GM23338 (cell line): Measurements from ENCODE around the gene MBL2. TPM values are rescaled to one million over a fixed set of nuclear protein-coding genes. Genes with fewer than 3 reads are reported as not detected.

Experiments
- ATAC-seq: fragments of 200-7000 bp; cut with Tn5 transposase; 3 replicates; pipeline ENCODE4 v1.9.1; 2020
- DNase-seq: peaks from one replicate; pipeline ENCODE4 v3.0.0-alpha.2; 2015; ENCODE audit warnings: low spot score
- H2AFZ ChIP-seq: fragments of 200-600 bp; sonication (generic); 2 replicates; pipeline ENCODE4 v1.8.0; 2016; ENCODE audit warnings: antibody characterized with exemption, mild to moderate bottlenecking, moderate library complexity
- H3F3A ChIP-seq: fragments of 200-600 bp; sonication (generic); replicated peaks from 2 replicates; pipeline ENCODE4 v1.8.0; 2017; ENCODE audit warnings: antibody characterized with exemption, mixed run types, low read depth
- H3K27ac ChIP-seq: fragments of 200-600 bp; sonication (generic); 2 replicates; pipeline ENCODE4 v1.6.1; 2016; ENCODE audit warnings: low read depth
- H3K27me3 ChIP-seq: fragments of 200-600 bp; sonication (generic); 2 replicates; pipeline ENCODE4 v1.8.0; 2016; ENCODE audit warnings: mild to moderate bottlenecking, mixed run types, moderate library complexity; ENCODE audit not compliant: insufficient read depth
- H3K36me3 ChIP-seq: fragments of 200-600 bp; sonication (generic); 2 replicates; pipeline ENCODE4 v1.8.0; 2016; ENCODE audit warnings: mild to moderate bottlenecking; ENCODE audit not compliant: insufficient read depth
- H3K4me1 ChIP-seq: fragments of 200-600 bp; sonication (generic); 2 replicates; pipeline ENCODE4 v1.8.0; 2016; ENCODE audit warnings: mild to moderate bottlenecking, moderate library complexity; ENCODE audit not compliant: insufficient read depth
- H3K4me2 ChIP-seq: fragments of 200-600 bp; sonication (generic); 2 replicates; pipeline ENCODE4 v1.7.1; 2017; ENCODE audit warnings: mixed run types
- H3K4me3 ChIP-seq: fragments of 200-600 bp; sonication (generic); 2 replicates; pipeline ENCODE4 v1.6.1; 2016; ENCODE audit warnings: mixed run types
- H3K79me2 ChIP-seq: fragments of 200-600 bp; sonication (generic); replicated peaks from 2 replicates; pipeline ENCODE4 v1.8.0; 2017; ENCODE audit warnings: mild to moderate bottlenecking; ENCODE audit not compliant: insufficient read depth
- H3K9me2 ChIP-seq: fragments of 200-600 bp; sonication (generic); 2 replicates; pipeline ENCODE4 v1.8.0; 2017; ENCODE audit not compliant: insufficient read depth
- H4K20me1 ChIP-seq: fragments of 200-600 bp; sonication (generic); replicated peaks from 2 replicates; pipeline ENCODE4 v1.8.0; 2017; ENCODE audit warnings: mild to moderate bottlenecking; ENCODE audit not compliant: insufficient read depth
- H3K27ac Mint-ChIP-seq: 2 replicates; pipeline ENCODE4 v1.8.0; 2020; ENCODE audit warnings: inconsistent platforms, mild to moderate bottlenecking, moderate library complexity, mixed read lengths
- H3K27me3 Mint-ChIP-seq: 3 replicates; pipeline ENCODE4 v1.8.0; 2022; ENCODE audit warnings: low read depth, mild to moderate bottlenecking, moderate library complexity, mixed read lengths, inconsistent platforms; ENCODE audit not compliant: insufficient read depth, poor library complexity
- H3K36me3 Mint-ChIP-seq: 3 replicates; pipeline ENCODE4 v1.8.0; 2021; ENCODE audit warnings: low read depth, mild to moderate bottlenecking, inconsistent platforms, moderate library complexity, mixed read lengths
- H3K4me1 Mint-ChIP-seq: 3 replicates; pipeline ENCODE4 v1.8.0; 2020; ENCODE audit warnings: mild to moderate bottlenecking, inconsistent platforms, mixed read lengths
- H3K4me3 Mint-ChIP-seq: 3 replicates; pipeline ENCODE4 v1.8.0; 2021; ENCODE audit warnings: moderate library complexity, mild to moderate bottlenecking, inconsistent platforms, mixed read lengths
- H3K9me3 Mint-ChIP-seq: 3 replicates; pipeline ENCODE4 v1.8.0; 2020; ENCODE audit warnings: moderate library complexity, mild to moderate bottlenecking, inconsistent platforms, mixed read lengths
- CREB1 ChIP-seq: fragments of 250-450 bp; sonication (Bioruptor Pico); IDR thresholded peaks from 2 replicates; pipeline ENCODE4 v1.5.0; 2020; ENCODE audit warnings: low read depth, mild to moderate bottlenecking, moderate library complexity
- CTCF ChIP-seq, 2 experiments: fragments of 200-600 bp in 1 of 2; sonication (generic) in 1 of 2; conservative IDR thresholded peaks; 2 replicates each; pipeline versions ENCODE4 v1.5.1 to v1.6.1; 2016 to 2017; ENCODE audit warnings: antibody characterized with exemption in 2 of 2, low read depth in 2 of 2, mild to moderate bottlenecking in 2 of 2, moderate library complexity in 1 of 2
- EZH2 ChIP-seq: fragments of 200-600 bp; sonication (generic); IDR thresholded peaks from one replicate; pipeline ENCODE4 v1.8.0; 2017; ENCODE audit warnings: antibody characterized with exemption, mild to moderate bottlenecking, low read depth; ENCODE audit not compliant: unreplicated experiment
- EZH2phosphoT487 ChIP-seq: fragments of 200-600 bp; sonication (generic); IDR thresholded peaks from one replicate; pipeline ENCODE4 v1.8.1; 2018; ENCODE audit warnings: antibody characterized with exemption; ENCODE audit not compliant: unreplicated experiment
- JUNB ChIP-seq: IDR thresholded peaks from one replicate; pipeline ENCODE4 v1.6.1; 2016; ENCODE audit warnings: antibody characterized with exemption; ENCODE audit not compliant: unreplicated experiment
- NANOG ChIP-seq: IDR thresholded peaks from 2 replicates; pipeline ENCODE4 v1.6.1; 2016; ENCODE audit warnings: antibody characterized with exemption, borderline replicate concordance
- REST ChIP-seq: IDR thresholded peaks from one replicate; pipeline ENCODE4 v1.6.1; 2018; ENCODE audit warnings: antibody characterized with exemption; ENCODE audit not compliant: unreplicated experiment
- STAT1 ChIP-seq: IDR thresholded peaks from one replicate; pipeline ENCODE4 v1.6.1; 2016; ENCODE audit warnings: antibody characterized with exemption; ENCODE audit not compliant: unreplicated experiment
- ZNF114 ChIP-seq: fragments of 250-450 bp; sonication (Bioruptor Pico); IDR thresholded peaks from 2 replicates; pipeline ENCODE4 v1.5.0; 2020; ENCODE audit warnings: mild to moderate bottlenecking, moderate library complexity
- ZNF331 ChIP-seq: fragments of 250-450 bp; sonication (Bioruptor Pico); IDR thresholded peaks from 2 replicates; pipeline ENCODE4 v1.5.0; 2020; ENCODE audit warnings: low read depth, mild to moderate bottlenecking, moderate library complexity
- polyA plus RNA-seq: library from polyadenylated mRNA; unstranded; fragments of >200 nt; fragmentation: Nextera tagmentation; extraction: Ambion mirVana; gene quantifications from 2 replicates; pipeline ENCODE4 v1.2.1, GENCODE V29; 2016
- total RNA-seq: library from RNA; depleted of rRNA; stranded (reverse); fragments of >200 nt; shearing (Covaris generic); gene quantifications from 2 replicates; pipeline ENCODE4 v1.2.3, GENCODE V29; 2014

MBL2 gene
- total and polyA plus RNA-seq, 2 experiments from 2014 or later = not detected

- TF ChIP-seq CTCF (conservative IDR thresholded peaks at IDR 0.05; ENCODE audit: low read depth in 2 of 2) = no peak
- TF ChIP-seq EZH2 = no peak
- no peak for TF ChIP-seq CREB1 (CRISPR knock-in tag)
- no peak for TF ChIP-seq ZNF331 (CRISPR knock-in tag)
- TF ChIP-seq STAT1 = no peak
- TF ChIP-seq ZNF114 = no peak
- TF ChIP-seq REST = no peak
- TF ChIP-seq NANOG = no peak
- TF ChIP-seq EZH2phosphoT487 = no peak
- no peak for TF ChIP-seq JUNB
- no peak overlapping the region for H3K4me3 ChIP-seq
- peaks cover 2% of the 10 kb centered on the region; the same call in 1 of the 2 replicates for H3K9me2 ChIP-seq
- no peak overlapping the region for H3K27ac ChIP-seq
- Mint-ChIP-seq H3K27ac (no peak overlapping the region), H3K9me3 (no peaks in the 10 kb centered on the region), H3K27me3 (no peaks in the 10 kb centered on the region), H3K36me3 (no peaks in the 10 kb centered on the region), H3K4me1 (no peaks in the 10 kb centered on the region), H3K4me3 (no peak overlapping the region)
- H2AFZ ChIP-seq = no peak overlapping the region
- no peak overlapping the region for H3K4me2 ChIP-seq
- H3F3A ChIP-seq = no peaks in the 10 kb centered on the region
- H3K36me3 ChIP-seq = no peaks in the 10 kb centered on the region
- H3K79me2 ChIP-seq = no peaks in the 10 kb centered on the region
- no peaks in the 10 kb centered on the region for H4K20me1 ChIP-seq
- DNase-seq (no peak), ATAC-seq (no peak)
- H3K27me3 ChIP-seq = no peaks in the 10 kb centered on the region
- H3K4me1 ChIP-seq = no peaks in the 10 kb centered on the region
These were observed 794 bp downstream of the MBL2 start for GRCh38 chr10:52771534-52772445.

GRCh38 chr10:52770904-52771303 lies 1.7 kb downstream of the MBL2 start:
- no peak for ATAC-seq
- Histone ChIP-seq H3K9me2 (peaks cover 2% of the 10 kb centered on the region; the same call in 1 of the 2 replicates), H3K27ac (no peak overlapping the region), H4K20me1 (no peaks in the 10 kb centered on the region), H2AFZ (no peak overlapping the region), H3K4me1 (no peaks in the 10 kb centered on the region), H3K4me2 (no peak overlapping the region), H3K4me3 (no peak overlapping the region), H3F3A (no peaks in the 10 kb centered on the region), H3K36me3 (no peaks in the 10 kb centered on the region), H3K27me3 (no peaks in the 10 kb centered on the region), H3K79me2 (no peaks in the 10 kb centered on the region)
- no peaks in the 10 kb centered on the region for H3K9me3 Mint-ChIP-seq
- no peaks in the 10 kb centered on the region for H3K27me3 Mint-ChIP-seq
- H3K36me3 Mint-ChIP-seq = no peaks in the 10 kb centered on the region
- DNase-seq = no peak
- H3K4me1 Mint-ChIP-seq = no peaks in the 10 kb centered on the region
- no peak overlapping the region for H3K27ac Mint-ChIP-seq
- no peak overlapping the region for H3K4me3 Mint-ChIP-seq
- TF ChIP-seq CREB1 (CRISPR knock-in tag) (no peak), NANOG (no peak), EZH2 (no peak), REST (no peak)
